GM21423 (cell line): ENCODE results near the gene LINGO1.

Experiments used
- ATAC-seq: cut with Tn5 transposase; IDR thresholded peaks from one replicate; pipeline ENCODE4 v1.9.1; 2021; ENCODE audit warnings: mild to moderate bottlenecking, moderate library complexity; ENCODE audit not compliant: unreplicated experiment

The LINGO1 gene

GRCh38 chr15:77632534-77633133 is at the start of gene LINGO1:
Gene LINGO1, minus strand, starts transcription at chr15:77632912. Its CDS starts 597 bp downstream, at chr15:77632315.
- ATAC-seq, result no peak

GRCh38 chr15:77681362-77681761 is 48.6 kb upstream of the LINGO1 start:
- no peak for ATAC-seq

GRCh38 chr15:77676569-77677375 is 44.1 kb upstream of the LINGO1 start:
- ATAC-seq, result no peak

- ATAC-seq, result no peak
Measured at GRCh38 chr15:77675806-77676415, 43.2 kb upstream of the LINGO1 start.

GRCh38 chr15:77674327-77674726 is 41.6 kb upstream of the LINGO1 start:
- ATAC-seq, result no peak

GRCh38 chr15:77673866-77674265 is 41.2 kb upstream of the LINGO1 start:
- no peak for ATAC-seq

GRCh38 chr15:77672135-77672534 is 39.4 kb upstream of the LINGO1 start:
- no peak for ATAC-seq

- ATAC-seq, result no peak
Measured at GRCh38 chr15:77671362-77672056, 38.8 kb upstream of the LINGO1 start.

- ATAC-seq, result no peak
Measured at GRCh38 chr15:77670558-77671361, 38.0 kb upstream of the LINGO1 start.

- ATAC-seq, result no peak
Measured at GRCh38 chr15:77669896-77670295, 37.2 kb upstream of the LINGO1 start.

- ATAC-seq, result no peak
Measured at GRCh38 chr15:77667338-77668234, 34.9 kb upstream of the LINGO1 start.

GRCh38 chr15:77666296-77666660 is 33.6 kb upstream of the LINGO1 start:
- no peak for ATAC-seq

GRCh38 chr15:77665530-77666295 is 33.0 kb upstream of the LINGO1 start:
- ATAC-seq, result no peak

GRCh38 chr15:77664428-77664827 is 31.7 kb upstream of the LINGO1 start:
- no peak for ATAC-seq

GRCh38 chr15:77663256-77663655 is 30.5 kb upstream of the LINGO1 start:
- ATAC-seq, result no peak

- no peak for ATAC-seq
Measured at GRCh38 chr15:77659350-77660321, 26.9 kb upstream of the LINGO1 start.

- ATAC-seq, result no peak
Measured at GRCh38 chr15:77658304-77658703, 25.6 kb upstream of the LINGO1 start.
